Ascending aorta (tissue), 2 donors: ENCODE results near the gene LYRM1. TPM values are rescaled to one million over a fixed set of nuclear protein-coding genes. Genes with fewer than 3 reads are reported as not detected.

Experiments used
- DNase-seq, 2 donors: peaks; one replicate each; pipeline ENCODE4 v3.0.0-alpha.2; 2019; ENCODE audit warnings: low spot score in 2 of 2
- H3K27ac ChIP-seq, 2 donors: fragments of 200-600 bp; sonication (generic); one replicate each; pipeline ENCODE4 v1.5.1; 2016 to 2017; ENCODE audit warnings: mild to moderate bottlenecking in 1 of 2
- H3K27me3 ChIP-seq: fragments of 200-600 bp; sonication (generic); one replicate; pipeline ENCODE4 v1.5.1; 2017
- H3K36me3 ChIP-seq, 2 donors: fragments of 200-600 bp; sonication (generic); one replicate each; pipeline ENCODE4 v1.5.1; 2016
- H3K4me1 ChIP-seq, 2 donors: fragments of 200-600 bp; sonication (generic); one replicate each; pipeline ENCODE4 v1.5.1; 2016 to 2017; ENCODE audit warnings: mild to moderate bottlenecking in 1 of 2
- H3K4me3 ChIP-seq, 2 donors: fragments of 200-600 bp; sonication (generic); one replicate each; pipeline ENCODE4 v1.5.1; 2016 to 2017; ENCODE audit warnings: mild to moderate bottlenecking in 1 of 2
- H3K9me3 ChIP-seq, 2 donors: fragments of 200-600 bp; sonication (generic); one replicate each; pipeline ENCODE4 v1.5.1; 2016
- intact Hi-C: fragments of 100-400 bp; cut with DNase I; formaldehyde crosslinking; loops from one replicate; pipeline ENCODE4 v1.15.1; 2023
- total RNA-seq: library from RNA; depleted of rRNA; stranded (reverse); fragments of >200 nt; gene quantifications from one replicate; pipeline ENCODE4 v1.1.0, GENCODE V29; 2016
- TF ChIP-seq, protein P1 (sequence below), 3 experiments: fragments of 200-600 bp in 2 of 3; fragments of 450-650 bp in 1 of 3; sonication (generic) in 2 of 3; IDR thresholded peaks; one replicate each; pipeline ENCODE4 v1.5.1; 2016 to 2019; ENCODE audit warnings: antibody characterized with exemption in 3 of 3, mild to moderate bottlenecking in 1 of 3, moderate library complexity in 1 of 3

The LYRM1 gene, protein sequence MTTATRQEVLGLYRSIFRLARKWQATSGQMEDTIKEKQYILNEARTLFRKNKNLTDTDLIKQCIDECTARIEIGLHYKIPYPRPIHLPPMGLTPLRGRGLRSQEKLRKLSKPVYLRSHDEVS
- total RNA-seq: 3.9 TPM

DNA sequence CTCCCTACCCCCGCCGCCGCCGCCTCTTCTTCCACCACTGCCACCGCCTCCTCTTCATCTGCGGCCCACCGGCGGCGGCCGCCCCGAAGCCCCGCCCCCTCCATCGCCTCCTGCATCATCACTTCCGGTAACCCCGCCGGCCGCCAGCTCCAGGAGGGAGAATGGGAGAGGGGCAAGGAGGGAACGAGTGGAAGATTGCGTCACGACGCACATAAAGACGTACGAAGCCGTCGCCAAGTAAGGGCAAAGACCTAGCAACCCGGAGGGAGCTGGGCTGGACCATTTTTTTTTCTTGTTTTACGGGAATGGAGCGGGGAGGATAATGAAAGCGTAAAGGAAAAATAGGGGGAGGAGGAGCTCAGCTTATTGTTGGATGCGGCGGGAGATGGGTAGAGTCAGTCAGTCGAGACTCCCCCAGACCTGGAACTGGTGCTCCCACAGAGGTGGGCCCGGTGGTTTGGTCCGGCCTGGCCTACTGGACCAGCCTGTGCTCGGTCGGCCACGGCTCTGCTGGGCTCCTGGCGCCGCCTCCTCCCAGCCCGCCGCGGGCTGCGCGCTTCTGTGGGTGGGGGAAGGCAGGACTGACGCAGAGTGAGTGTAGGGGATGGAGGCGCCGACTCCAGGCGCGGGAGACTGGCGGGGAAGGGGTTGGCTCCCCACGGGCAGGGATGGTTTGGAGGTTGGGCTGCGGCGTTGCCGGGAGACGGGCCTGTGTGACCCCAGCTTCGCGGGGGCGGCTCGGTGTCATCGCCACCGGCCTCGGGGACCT, at the start of gene LYRM1, which contains the start of gene DCUN1D3:
Gene LYRM1 (plus strand): TSS at position 473 of the 769 bp plus-strand sequence. CDS start 14,785 bp downstream, outside the sequence.
Gene DCUN1D3 (minus strand): TSS at position 60 of the 769 bp plus-strand sequence. CDS start 37,820 bp downstream, outside the sequence.
- intact Hi-C loops: loop anchor here (1.0 to 5.0 kb wide), 8 partner anchors 12 to 1292 kb away; partner anchors contain the start of genes LDAF1 and THUMPD1
- peak; percentile 92 to 99 for DNase-seq
- peak within 1 kb of the TSS; percentile 80 to 93 for H3K4me3 ChIP-seq
- H3K9me3 ChIP-seq: no peaks in the 10 kb centered on the region
- peaks cover 12 to 56% of the 10 kb centered on the region in 2 donors for H3K4me1 ChIP-seq
- TF ChIP-seq, protein P1, sequence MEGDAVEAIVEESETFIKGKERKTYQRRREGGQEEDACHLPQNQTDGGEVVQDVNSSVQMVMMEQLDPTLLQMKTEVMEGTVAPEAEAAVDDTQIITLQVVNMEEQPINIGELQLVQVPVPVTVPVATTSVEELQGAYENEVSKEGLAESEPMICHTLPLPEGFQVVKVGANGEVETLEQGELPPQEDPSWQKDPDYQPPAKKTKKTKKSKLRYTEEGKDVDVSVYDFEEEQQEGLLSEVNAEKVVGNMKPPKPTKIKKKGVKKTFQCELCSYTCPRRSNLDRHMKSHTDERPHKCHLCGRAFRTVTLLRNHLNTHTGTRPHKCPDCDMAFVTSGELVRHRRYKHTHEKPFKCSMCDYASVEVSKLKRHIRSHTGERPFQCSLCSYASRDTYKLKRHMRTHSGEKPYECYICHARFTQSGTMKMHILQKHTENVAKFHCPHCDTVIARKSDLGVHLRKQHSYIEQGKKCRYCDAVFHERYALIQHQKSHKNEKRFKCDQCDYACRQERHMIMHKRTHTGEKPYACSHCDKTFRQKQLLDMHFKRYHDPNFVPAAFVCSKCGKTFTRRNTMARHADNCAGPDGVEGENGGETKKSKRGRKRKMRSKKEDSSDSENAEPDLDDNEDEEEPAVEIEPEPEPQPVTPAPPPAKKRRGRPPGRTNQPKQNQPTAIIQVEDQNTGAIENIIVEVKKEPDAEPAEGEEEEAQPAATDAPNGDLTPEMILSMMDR (IDR thresholded peaks at IDR 0.05): no peak
- H3K36me3 ChIP-seq: peaks cover under 1 to 17% of the 10 kb centered on the region in 2 donors
- peak within 1 kb of the TSS; percentile 96 to 100 for H3K27ac ChIP-seq
- no peaks in the 10 kb centered on the region for H3K27me3 ChIP-seq

DNA sequence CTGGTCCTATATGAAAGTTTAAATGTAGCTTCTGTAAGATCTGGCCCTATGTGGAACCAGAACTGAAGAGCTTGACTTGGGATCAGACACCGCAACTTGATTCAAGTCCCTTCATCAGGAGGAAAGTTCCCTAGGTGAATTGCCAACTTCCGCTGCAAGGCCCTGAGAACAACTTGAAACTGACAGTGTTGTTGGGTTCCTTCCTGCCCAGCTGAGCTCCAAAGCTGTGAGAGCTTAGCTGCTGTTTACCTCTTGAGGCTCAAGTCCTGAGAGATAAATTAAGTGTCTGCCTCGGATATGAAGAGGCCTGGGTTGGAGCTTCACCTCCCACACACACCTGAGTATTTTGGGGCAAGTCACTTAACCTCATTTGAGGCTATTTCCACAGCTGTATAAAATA, 49.6 kb upstream of the LYRM1 start:
- Histone ChIP-seq H3K27me3 (no peaks in the 10 kb centered on the region), H3K4me1 (peaks cover 8 to 48% of the 10 kb centered on the region in 2 donors), H3K4me3 (no peak overlapping the region), H3K27ac (peak overlapping the region; percentile 86 to 89), H3K36me3 (peaks cover 7 to 14% of the 10 kb centered on the region in 2 donors), H3K9me3 (no peaks in the 10 kb centered on the region)
- intact Hi-C loops: loop anchor here (1.0 to 5.0 kb wide), 9 partner anchors 16 to 308 kb away; partner anchors contain the start of genes DCUN1D3, ERI2, LDAF1 and LYRM1
- TF ChIP-seq, protein P1 (IDR thresholded peaks at IDR 0.05): no peak
- no peak for DNase-seq

- peaks cover 8 to 53% of the 10 kb centered on the region in 2 donors for H3K4me1 ChIP-seq
- H3K27me3 ChIP-seq: no peaks in the 10 kb centered on the region
- no peak overlapping the region for H3K4me3 ChIP-seq
- intact Hi-C loops: loop anchor here (1.0 to 5.0 kb wide), 8 partner anchors 15 to 307 kb away; partner anchors contain the start of genes DCUN1D3, ERI2, LDAF1 and LYRM1
- peaks cover 7 to 21% of the 10 kb centered on the region in 2 donors for H3K36me3 ChIP-seq
- no peaks in the 10 kb centered on the region for H3K9me3 ChIP-seq
- DNase-seq: peak; percentile 31 to 95
- TF ChIP-seq, protein P1 (IDR thresholded peaks at IDR 0.05): no peak
- H3K27ac ChIP-seq: peak overlapping the region; percentile 86 to 89
These were observed 49.0 kb upstream of the LYRM1 start for GRCh38 chr16:20851601-20852000.

- peaks cover 8 to 65% of the 10 kb centered on the region in 2 donors for H3K4me1 ChIP-seq
- no peak for DNase-seq
- TF ChIP-seq, protein P1 (IDR thresholded peaks at IDR 0.05): no peak
- intact Hi-C loops: loop anchor here (5.0 kb wide), 1 partner anchor 149 kb away; no protein-coding TSS in a partner anchor
- no peaks in the 10 kb centered on the region for H3K9me3 ChIP-seq
- H3K27me3 ChIP-seq: no peaks in the 10 kb centered on the region
- H3K27ac ChIP-seq: peak overlapping the region; percentile 48 to 89
- no peak overlapping the region for H3K4me3 ChIP-seq
- peaks cover 7 to 24% of the 10 kb centered on the region in 2 donors for H3K36me3 ChIP-seq
These were observed 47.4 kb upstream of the LYRM1 start for GRCh38 chr16:20853143-20853542.

DNA sequence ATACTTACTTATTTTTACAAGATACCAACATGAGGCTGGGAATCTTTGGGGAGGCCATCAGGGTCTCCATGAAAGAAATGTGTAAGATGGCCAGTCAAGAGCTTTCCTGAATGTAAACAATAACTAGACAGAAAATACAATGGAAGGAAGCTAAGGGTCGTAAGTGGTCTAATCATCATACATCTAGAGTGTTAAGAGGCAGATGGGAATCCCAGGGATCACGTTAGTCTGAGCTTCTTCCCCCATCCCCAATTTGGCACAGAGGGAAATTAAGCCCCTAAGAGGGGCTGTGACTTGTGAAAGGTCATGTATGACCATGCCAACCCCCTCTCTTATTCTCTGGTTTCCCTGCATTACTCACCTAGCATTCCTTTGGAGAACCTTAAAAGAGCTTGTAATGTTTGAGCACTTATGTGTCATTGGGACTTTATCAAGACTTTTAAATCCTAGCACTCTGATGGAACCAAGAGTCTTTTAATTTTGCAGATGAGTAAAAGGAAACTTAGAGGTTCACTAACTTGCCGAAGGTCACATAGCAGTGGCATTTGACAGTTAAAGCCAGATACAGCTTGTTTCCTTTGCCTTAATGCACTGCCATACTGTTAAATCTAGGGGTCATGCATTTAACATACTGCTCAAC, 46.5 kb upstream of the LYRM1 start:
- Histone ChIP-seq H3K4me3 (no peak overlapping the region), H3K27ac (peak overlapping the region; percentile 48 to 89), H3K27me3 (no peaks in the 10 kb centered on the region), H3K36me3 (peaks cover 7 to 24% of the 10 kb centered on the region in 2 donors), H3K4me1 (peaks cover 8 to 67% of the 10 kb centered on the region in 2 donors), H3K9me3 (no peaks in the 10 kb centered on the region)
- DNase-seq: no peak
- TF ChIP-seq, protein P1 (IDR thresholded peaks at IDR 0.05): no peak
- intact Hi-C loops: loop anchor here (5.0 kb wide), 1 partner anchor 148 kb away; no protein-coding TSS in a partner anchor
